Measurements from ENCODE around the gene TMEM14C. TPM values are rescaled to one million over a fixed set of nuclear protein-coding genes. Genes with fewer than 3 reads are reported as not detected.

TMEM14C gene
- total RNA-seq, 4 donors from 2014 or later: 63.4 to 76.7 (median 73.7) TPM

DNA sequence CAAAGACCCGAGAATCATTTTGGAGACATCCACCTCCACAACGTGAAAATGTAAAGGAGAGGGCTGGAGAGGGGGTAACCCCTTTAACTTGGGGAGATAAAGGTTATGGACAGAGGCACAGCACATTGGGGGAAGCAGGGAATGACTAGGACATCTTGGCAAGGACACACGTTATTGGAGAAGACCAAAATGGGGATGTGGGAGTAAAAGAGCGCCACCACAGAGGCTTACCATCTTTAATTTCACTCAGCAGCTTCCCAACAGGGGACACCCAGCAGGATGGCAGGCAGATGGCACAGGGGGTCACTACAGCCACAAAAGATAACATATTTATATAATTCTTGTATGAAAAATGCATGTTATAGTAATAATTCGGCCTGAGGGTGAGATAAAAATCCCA is 38.3 kb upstream of the TMEM14C start:
- no peak overlapping the region for H3K27ac ChIP-seq
- WGBS: 70% methylated on average over 5 of the region's 5 CpGs

DNA sequence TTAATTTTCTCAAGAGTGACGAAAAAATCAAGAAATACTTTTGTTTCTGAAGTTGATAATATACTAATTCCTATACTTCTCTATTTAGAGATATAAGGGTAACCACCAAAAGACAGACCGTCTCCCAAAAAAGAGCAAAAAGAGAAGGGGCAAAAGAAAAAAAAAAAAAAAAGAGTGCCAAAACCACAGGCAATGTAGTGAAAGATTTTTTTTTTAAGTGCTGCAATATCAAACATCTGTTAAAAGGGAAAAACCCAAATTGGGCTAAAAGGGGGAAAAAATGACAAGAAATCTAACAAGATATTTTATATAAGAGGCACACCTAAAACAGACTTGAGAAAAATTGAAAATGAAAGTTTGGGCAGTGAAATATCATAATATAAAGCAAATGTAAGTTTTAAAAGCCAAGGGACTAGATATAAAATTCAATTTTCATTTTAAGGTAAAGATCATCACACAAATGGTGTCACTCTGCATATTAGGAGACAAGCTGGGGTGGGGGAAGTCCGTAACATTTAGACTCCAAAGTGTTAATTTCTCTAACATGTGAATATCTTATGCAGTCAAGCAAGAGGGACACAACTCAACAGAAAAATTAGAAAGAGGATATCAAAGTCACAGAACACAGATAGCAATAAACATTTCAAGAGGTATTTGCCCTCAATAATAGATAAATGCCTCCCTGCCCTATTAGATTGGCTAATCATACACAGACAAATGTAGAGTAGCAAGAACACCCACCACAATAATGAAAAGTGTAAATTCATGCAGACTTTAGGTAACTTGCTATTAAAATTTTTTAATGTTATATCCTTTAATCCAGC is 37.6 kb upstream of the TMEM14C start:
- Histone ChIP-seq H3K36me3 (no peaks in the 10 kb centered on the region), H3K27ac (no peak overlapping the region), H3K27me3 (no peaks in the 10 kb centered on the region), H3K9me3 (no peaks in the 10 kb centered on the region), H3K4me1 (no peaks in the 10 kb centered on the region), H3K4me3 (no peak overlapping the region)
- DNase-seq (ENCODE audit: low spot score in 2 of 2): no peak
- TF ChIP-seq POLR2A (IDR thresholded peaks at IDR 0.05) (no peak), POLR2AphosphoS5 (IDR thresholded peaks at IDR 0.05) (no peak), EP300 (IDR thresholded peaks at IDR 0.05) (no peak)
- TF ChIP-seq, protein P1, sequence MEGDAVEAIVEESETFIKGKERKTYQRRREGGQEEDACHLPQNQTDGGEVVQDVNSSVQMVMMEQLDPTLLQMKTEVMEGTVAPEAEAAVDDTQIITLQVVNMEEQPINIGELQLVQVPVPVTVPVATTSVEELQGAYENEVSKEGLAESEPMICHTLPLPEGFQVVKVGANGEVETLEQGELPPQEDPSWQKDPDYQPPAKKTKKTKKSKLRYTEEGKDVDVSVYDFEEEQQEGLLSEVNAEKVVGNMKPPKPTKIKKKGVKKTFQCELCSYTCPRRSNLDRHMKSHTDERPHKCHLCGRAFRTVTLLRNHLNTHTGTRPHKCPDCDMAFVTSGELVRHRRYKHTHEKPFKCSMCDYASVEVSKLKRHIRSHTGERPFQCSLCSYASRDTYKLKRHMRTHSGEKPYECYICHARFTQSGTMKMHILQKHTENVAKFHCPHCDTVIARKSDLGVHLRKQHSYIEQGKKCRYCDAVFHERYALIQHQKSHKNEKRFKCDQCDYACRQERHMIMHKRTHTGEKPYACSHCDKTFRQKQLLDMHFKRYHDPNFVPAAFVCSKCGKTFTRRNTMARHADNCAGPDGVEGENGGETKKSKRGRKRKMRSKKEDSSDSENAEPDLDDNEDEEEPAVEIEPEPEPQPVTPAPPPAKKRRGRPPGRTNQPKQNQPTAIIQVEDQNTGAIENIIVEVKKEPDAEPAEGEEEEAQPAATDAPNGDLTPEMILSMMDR (IDR thresholded peaks at IDR 0.05): no peak
- 76% methylated on average over 3 of the region's 3 CpGs for WGBS

More for the DNA sequence above, 38.3 kb upstream of the TMEM14C start:
- TF ChIP-seq POLR2A (IDR thresholded peaks at IDR 0.05) (no peak), POLR2AphosphoS5 (IDR thresholded peaks at IDR 0.05) (no peak), EP300 (IDR thresholded peaks at IDR 0.05) (no peak)
- TF ChIP-seq, protein P1 (IDR thresholded peaks at IDR 0.05): no peak
- DNase-seq (ENCODE audit: low spot score in 2 of 2): no peak
- no peaks in the 10 kb centered on the region for H3K9me3 ChIP-seq
- no peak overlapping the region for H3K4me3 ChIP-seq
- no peaks in the 10 kb centered on the region for H3K27me3 ChIP-seq
- H3K36me3 ChIP-seq: no peaks in the 10 kb centered on the region
- H3K4me1 ChIP-seq: no peaks in the 10 kb centered on the region

DNA sequence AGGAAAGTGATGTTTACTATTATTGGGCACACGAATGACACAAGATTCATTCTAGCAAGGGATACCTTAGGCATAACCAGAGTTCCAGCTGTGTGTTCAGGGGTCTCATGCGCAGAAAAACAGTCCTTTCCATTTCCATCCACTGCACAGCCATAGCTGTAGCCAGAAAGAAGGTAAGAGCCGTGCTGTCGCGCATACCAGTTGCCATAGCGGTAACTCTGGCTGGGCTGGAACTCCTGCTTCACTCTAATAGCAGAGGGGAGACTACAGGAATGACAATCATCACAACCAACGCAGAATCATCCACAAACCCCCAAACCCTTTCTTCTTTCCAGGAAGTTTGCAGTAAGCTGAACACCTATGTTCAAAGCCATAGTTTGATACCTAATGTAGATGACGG is 36.0 kb upstream of the TMEM14C start:
- no peaks in the 10 kb centered on the region for H3K27me3 ChIP-seq
- TF ChIP-seq POLR2AphosphoS5 (IDR thresholded peaks at IDR 0.05) (no peak), EP300 (IDR thresholded peaks at IDR 0.05) (no peak), POLR2A (IDR thresholded peaks at IDR 0.05) (no peak)
- TF ChIP-seq, protein P1 (IDR thresholded peaks at IDR 0.05): no peak
- no peak overlapping the region for H3K27ac ChIP-seq
- peaks cover 4% of the 10 kb centered on the region for H3K4me1 ChIP-seq
- no peak for DNase-seq (ENCODE audit: low spot score in 2 of 2)
- no peak overlapping the region for H3K4me3 ChIP-seq
- 89% methylated on average over 8 of the region's 8 CpGs for WGBS
- no peaks in the 10 kb centered on the region for H3K36me3 ChIP-seq
- no peaks in the 10 kb centered on the region for H3K9me3 ChIP-seq

DNA sequence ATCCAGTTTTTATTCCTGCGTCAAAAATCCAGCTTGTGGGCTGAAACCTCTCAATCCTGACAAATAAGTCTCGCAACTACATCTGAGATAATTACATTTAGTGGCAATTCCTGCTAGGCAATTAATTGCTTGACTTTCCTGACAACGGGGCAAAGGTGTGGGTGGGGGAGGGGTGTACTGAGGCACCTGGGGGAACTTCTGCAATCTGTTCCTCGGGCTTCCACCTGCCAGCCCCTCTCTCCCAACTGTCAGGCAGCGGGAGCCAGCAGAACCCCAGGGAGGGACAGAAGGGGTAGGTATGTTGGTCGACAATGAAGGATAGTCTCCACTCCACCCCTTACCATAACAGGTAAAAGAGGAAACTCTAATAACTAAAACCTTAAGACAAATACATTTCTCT is 35.3 kb upstream of the TMEM14C start:
- Histone ChIP-seq H3K4me3 (no peak overlapping the region), H3K27ac (no peak overlapping the region), H3K9me3 (no peaks in the 10 kb centered on the region), H3K27me3 (no peaks in the 10 kb centered on the region), H3K36me3 (no peaks in the 10 kb centered on the region), H3K4me1 (peaks cover 7% of the 10 kb centered on the region)
- WGBS: 43% methylated on average over 6 of the region's 6 CpGs
- TF ChIP-seq POLR2AphosphoS5 (IDR thresholded peaks at IDR 0.05) (no peak), EP300 (IDR thresholded peaks at IDR 0.05) (no peak), POLR2A (IDR thresholded peaks at IDR 0.05) (no peak)
- TF ChIP-seq, protein P1 (IDR thresholded peaks at IDR 0.05): no peak
- DNase-seq (ENCODE audit: low spot score in 2 of 2): no peak

DNA sequence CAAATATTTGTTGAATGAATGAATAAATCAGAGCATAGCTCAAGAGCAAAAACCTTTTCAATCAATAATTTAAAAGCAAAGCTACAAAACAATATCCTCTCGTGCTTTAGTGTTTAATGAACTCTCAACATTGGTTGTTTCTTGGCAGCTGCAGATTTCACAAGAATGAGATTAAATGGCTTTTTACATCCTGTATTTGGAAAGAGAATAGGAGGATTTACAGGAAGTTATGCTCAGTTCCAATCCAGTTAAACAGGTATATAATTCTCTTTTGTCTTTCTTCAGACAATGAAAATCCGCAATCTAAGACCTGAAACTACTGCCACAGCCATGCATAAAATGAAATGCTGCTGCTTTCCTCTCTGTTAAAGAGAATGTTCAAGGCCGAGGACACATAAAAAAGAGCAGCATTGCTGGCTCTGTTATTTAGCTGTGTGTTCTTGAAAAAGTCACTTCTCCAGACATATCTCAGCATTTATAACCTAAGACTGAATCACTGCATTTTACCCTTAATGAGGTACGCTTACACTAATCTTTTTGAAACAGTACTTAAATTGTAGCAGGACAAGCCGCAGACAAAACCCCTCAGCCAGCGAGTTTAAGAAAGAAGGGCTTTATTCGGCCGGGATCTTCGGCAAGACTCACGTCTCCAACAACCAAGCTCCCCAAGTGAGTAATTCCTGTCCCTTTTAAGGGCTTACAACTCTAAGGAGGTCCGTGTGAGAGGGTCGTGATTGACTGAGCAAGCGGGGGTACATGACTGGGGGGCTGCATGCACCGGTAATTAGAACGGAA is 32.0 kb upstream of the TMEM14C start:
- Histone ChIP-seq H3K36me3 (no peaks in the 10 kb centered on the region), H3K9me3 (no peaks in the 10 kb centered on the region), H3K27ac (no peak overlapping the region), H3K27me3 (no peaks in the 10 kb centered on the region), H3K4me3 (no peak overlapping the region), H3K4me1 (peaks cover 29% of the 10 kb centered on the region)
- no peak for TF ChIP-seq POLR2AphosphoS5 (IDR thresholded peaks at IDR 0.05)
- no peak for TF ChIP-seq POLR2A (IDR thresholded peaks at IDR 0.05)
- TF ChIP-seq, protein P1 (IDR thresholded peaks at IDR 0.05): no peak
- no peak for TF ChIP-seq EP300 (IDR thresholded peaks at IDR 0.05)
- 67% methylated on average over 15 of the region's 15 CpGs for WGBS
- no peak for DNase-seq (ENCODE audit: low spot score in 2 of 2)
